K562 (cell line): ENCODE measurements around the gene ERVFRD-1. TPM values are rescaled to one million over a fixed set of nuclear protein-coding genes. Genes with fewer than 3 reads are reported as not detected.

Experiments
- ATAC-seq: fragments of 200-7000 bp; cut with Tn5 transposase; 3 replicates; pipeline ENCODE4 v1.9.1; 2020; ENCODE audit warnings: moderate library complexity
- BruUV-seq: library from RNA; stranded (reverse); fragments of 400-500 nt; replicated peaks from 2 replicates; lab custom pipeline; 2021; lab: Mats Ljungman, UMichigan
- CTCF ChIA-PET: fragments of 300-600 bp; formaldehyde crosslinking; extraction: SDS; loops from one replicate; lab custom pipeline; 2021; ENCODE audit warnings: low intra/inter-chr PET ratio; lab: Yijun Ruan, JAX
- POLR2A ChIA-PET: fragments of 300-600, 350-650 bp; sonication (Branson Sonifier 250); formaldehyde crosslinking; extraction: SDS; loops from one replicate; lab custom pipeline; 2021; ENCODE audit warnings: antibody characterized with exemption, inconsistent platforms; lab: Yijun Ruan, JAX
- DNase-seq, 4 experiments: peaks; one replicate each; pipeline versions ENCODE4 v3.0.0 to v3.0.0-alpha.2; 2011 to 2018; ENCODE audit warnings: low spot score in 3 of 4, mixed read lengths in 3 of 4; ENCODE audit errors: extremely low read depth in 1 of 4
- FAIRE-seq: peaks from 2 replicates; lab custom pipeline; 2011; peaks lifted over from hg19 to GRCh38; lab: Jason Lieb, UNC
- H2AFZ ChIP-seq: 2 replicates; pipeline ENCODE4 v1.6.0; 2011; ENCODE audit warnings: low read depth, low read length, control low read depth, inconsistent platforms
- H3K27ac ChIP-seq: fragments of 200-600 bp; 3 replicates; pipeline ENCODE4 v1.8.0; 2011; ENCODE audit warnings: low read depth, mild to moderate bottlenecking, control low read depth, inconsistent platforms, low read length, moderate library complexity, mixed read lengths; ENCODE audit errors: extremely low read depth
- H3K27me3 ChIP-seq, 2 experiments: fragments of 300-600 bp in 1 of 2; 2 replicates in 1 of 2; 3 replicates in 1 of 2; pipeline versions ENCODE4 v1.6.0 to v1.8.0; 2011; ENCODE audit warnings: inconsistent platforms in 2 of 2, low read length in 2 of 2, mild to moderate bottlenecking in 1 of 2, mixed read lengths in 1 of 2, moderate library complexity in 1 of 2; ENCODE audit not compliant: control insufficient read depth in 2 of 2, insufficient read depth in 2 of 2
- H3K36me3 ChIP-seq: fragments of 300-600 bp; 3 replicates; pipeline ENCODE4 v1.8.0; 2011; ENCODE audit warnings: mild to moderate bottlenecking, low read length, inconsistent platforms; ENCODE audit not compliant: control insufficient read depth, insufficient read depth
- H3K4me1 ChIP-seq, 2 experiments: fragments of 200-600 bp in 1 of 2; replicated peaks in 1 of 2; 2 replicates in 1 of 2; 3 replicates in 1 of 2; pipeline versions ENCODE4 v1.5.1 to v1.8.0; 2011; ENCODE audit warnings: inconsistent platforms in 2 of 2, low read length in 2 of 2, mild to moderate bottlenecking in 1 of 2, mixed read lengths in 1 of 2, moderate library complexity in 1 of 2; ENCODE audit not compliant: control insufficient read depth in 2 of 2, insufficient read depth in 2 of 2
- H3K4me2 ChIP-seq: 2 replicates; pipeline ENCODE4 v1.6.1; 2011; ENCODE audit warnings: low read length, control low read depth, inconsistent platforms, mixed read lengths; ENCODE audit not compliant: insufficient read depth
- H3K4me3 ChIP-seq: fragments of 200-600 bp; sonication (generic), shearing (Covaris generic); 2 replicates; pipeline ENCODE4 v1.5.1; 2016; ENCODE audit warnings: control low read depth, inconsistent platforms
- H3K79me2 ChIP-seq: fragments of 200-600 bp; 3 replicates; pipeline ENCODE4 v1.8.0; 2011; ENCODE audit warnings: low read length, inconsistent platforms; ENCODE audit not compliant: control insufficient read depth, insufficient read depth
- H3K9ac ChIP-seq, 2 experiments: 2 replicates each; pipeline versions ENCODE4 v1.6.0 to v1.6.1; 2011; ENCODE audit warnings: low read depth in 2 of 2, low read length in 2 of 2, control low read depth in 1 of 2, inconsistent platforms in 1 of 2, mild to moderate bottlenecking in 1 of 2, mixed read lengths in 1 of 2; ENCODE audit not compliant: insufficient read depth in 1 of 2
- H3K9me1 ChIP-seq: one replicate; pipeline ENCODE4 v1.6.0; 2011; ENCODE audit warnings: inconsistent platforms, mild to moderate bottlenecking, low read length, moderate library complexity; ENCODE audit not compliant: control insufficient read depth, insufficient read depth
- H3K9me3 ChIP-seq: replicated peaks from 2 replicates; pipeline ENCODE4 v1.5.1; 2011; ENCODE audit warnings: low read depth, low read length, inconsistent platforms; ENCODE audit not compliant: control insufficient read depth, insufficient read depth
- H4K20me1 ChIP-seq: replicated peaks from 2 replicates; pipeline ENCODE4 v1.6.1; 2011; ENCODE audit warnings: low read length, inconsistent platforms, mixed read lengths; ENCODE audit not compliant: control insufficient read depth, insufficient read depth
- FOXP1 ChIP-seq: sonication (generic); formaldehyde crosslinking; IDR thresholded peaks from 2 replicates; pipeline ENCODE4 v1.8.0; 2022; ENCODE audit warnings: mild to moderate bottlenecking, missing genetic modification reagents
- HMGN3 ChIP-seq: IDR thresholded peaks from 2 replicates; pipeline ENCODE4 v1.6.1; 2011; ENCODE audit warnings: borderline replicate concordance, low read depth, mild to moderate bottlenecking, mixed read lengths, low read length; ENCODE audit not compliant: insufficient read length; ENCODE audit errors: extremely low read depth
- NEUROD1 ChIP-seq: fragments of 150-350 bp; IDR thresholded peaks from 2 replicates; pipeline ENCODE4 v1.6.1; 2014; ENCODE audit warnings: borderline replicate concordance, low read length, low read depth; ENCODE audit not compliant: partially characterized antibody
- XRCC3 ChIP-seq: fragments of 450-650 bp; IDR thresholded peaks from 2 replicates; pipeline ENCODE4 v1.6.1; 2017; ENCODE audit warnings: mild to moderate bottlenecking, moderate library complexity
- ZNF280B ChIP-seq: fragments of 250-450 bp; sonication (Bioruptor Pico); IDR thresholded peaks from 2 replicates; pipeline ENCODE4 v1.5.1; 2021; ENCODE audit warnings: mild to moderate bottlenecking
- WGBS: fragments of 100-300 bp; shearing (Covaris generic); methylation state at CpG from one replicate; pipeline ENCODE4 v1.1.6; 2016; ENCODE audit warnings: low coverage, mixed read lengths; ENCODE audit not compliant: insufficient coverage; ENCODE audit errors: missing lambda C conversion rate; 5-methylcytosine and 5-hydroxymethylcytosine counted together
- in situ Hi-C: fragments of 300-500 bp; cut with MboI; formaldehyde crosslinking; loops from 4 replicates; pipeline ENCODE4 v1.15.0; 2018; ENCODE audit warnings: inconsistent platforms, mixed read lengths
- intact Hi-C: fragments of 100-400 bp; cut with micrococcal nuclease; formaldehyde crosslinking; loops from 2 replicates; pipeline ENCODE4 v1.14.2; 2022
- polyA plus RNA-seq, 8 experiments: library from polyadenylated mRNA; depleted of rRNA in 4 of 8; stranded (reverse) in 5 of 8; unstranded in 3 of 8; fragments of >200 nt; fragmentation: Nextera tagmentation in 2 of 8; fragmentation: Illumina TruSeq in 1 of 8; extraction: Ambion mirVana in 2 of 8; extraction: Trizol in 1 of 8; gene quantifications; 2 replicates each; pipeline versions ENCODE4 v1.2.1 to v1.2.3, GENCODE V29; 2011 to 2014; ENCODE audit warnings: inconsistent platforms in 1 of 8, missing spikeins in 1 of 8
- total RNA-seq, 7 experiments: library from RNA; depleted of rRNA in 6 of 7; stranded (reverse); fragments of >200 nt in 6 of 7; fragmentation: Illumina TruSeq in 2 of 7; extraction: Trizol in 2 of 7; gene quantifications; 2 replicates each; pipeline versions ENCODE4 v1.2.1 to v1.2.3, GENCODE V29; 2011 to 2021; ENCODE audit warnings: low replicate concordance in 1 of 7

The ERVFRD-1 gene
- total and polyA plus RNA-seq, 9 of the 15 experiments (the other 6 are each of a cell fraction or from before 2014, with no cell fraction given), result 0.05 to 0.14 (median 0.09) TPM; not detected in 2

- TF ChIP-seq HMGN3, result no peak
- TF ChIP-seq NEUROD1, result no peak
Measured at GRCh38 chr6:11108726-11109125, 2.8 kb downstream of the ERVFRD-1 start (continued).

DNA sequence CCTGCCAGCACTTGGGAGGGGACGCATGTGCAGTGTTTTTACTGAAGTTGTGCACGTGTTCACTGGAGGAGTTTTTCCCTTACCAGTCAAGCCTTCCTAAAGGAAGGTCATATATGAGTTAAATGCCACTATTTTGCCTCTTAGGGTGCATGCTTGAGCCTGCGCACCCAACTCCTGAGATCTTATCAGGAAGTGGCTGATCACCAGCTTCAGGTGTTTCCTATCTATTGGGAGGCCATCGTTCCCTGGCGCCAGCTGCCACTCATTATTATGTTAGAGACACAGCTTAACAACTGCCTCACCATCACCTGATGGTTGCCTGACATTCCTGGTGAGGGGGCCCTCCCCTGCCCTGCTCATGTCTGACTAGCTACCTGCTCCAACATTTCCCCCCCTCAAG lies 8.5 kb downstream of the ERVFRD-1 start:
- in situ Hi-C loops, result no loop called here
- CTCF ChIA-PET, result no interaction called here
- no peak overlapping the region for H3K9ac ChIP-seq
- no peak overlapping the region for H3K4me3 ChIP-seq
- intact Hi-C loops, result no loop called here
- no peak overlapping the region for H2AFZ ChIP-seq
- no peak for TF ChIP-seq XRCC3
- peak; percentile 29; the same call in 1 of the 2 replicates for TF ChIP-seq FOXP1 (CRISPR knock-in tag)
- no peak for TF ChIP-seq ZNF280B (CRISPR knock-in tag)
- H3K9me1 ChIP-seq, result no peaks in the 10 kb centered on the region
- DNase-seq, result no peak
- peaks cover 6% of the 10 kb centered on the region for H4K20me1 ChIP-seq
- H3K27me3 ChIP-seq, result no peaks in the 10 kb centered on the region
- FAIRE-seq, result no peak
- POLR2A ChIA-PET, result interaction anchor here (0.9 to 2.1 kb wide), 2 partner anchors 8 to 15 kb away, joined by 3 to 4 read pairs; no protein-coding TSS in a partner anchor
- no peak overlapping the region for H3K4me2 ChIP-seq
- BruUV-seq, result no TSS peak
- H3K9me3 ChIP-seq, result no peaks in the 10 kb centered on the region
- no peak overlapping the region for H3K27ac ChIP-seq
- H3K79me2 ChIP-seq, result peaks cover 75% of the 10 kb centered on the region
- H3K4me1 ChIP-seq, result no peaks in the 10 kb centered on the region; a peak in 2 of 5 replicates
- peaks cover 7% of the 10 kb centered on the region; the same call in 1 of the 3 replicates for H3K36me3 ChIP-seq
- 75% methylated on average over 5 of the region's 5 CpGs for WGBS
- ATAC-seq, result no peak
